ENCODE measurements around the gene AMBP. TPM values are rescaled to one million over a fixed set of nuclear protein-coding genes. Genes with fewer than 3 reads are reported as not detected.
A peak's percentile ranks its signal among the peaks of the same experiment; 100 is the strongest.

The AMBP gene
- total and polyA plus RNA-seq, 2 of the 13 experiments (the other 11 are each of a cell fraction or from before 2014, with no cell fraction given) = 1,510 to 2,580 TPM

DNA sequence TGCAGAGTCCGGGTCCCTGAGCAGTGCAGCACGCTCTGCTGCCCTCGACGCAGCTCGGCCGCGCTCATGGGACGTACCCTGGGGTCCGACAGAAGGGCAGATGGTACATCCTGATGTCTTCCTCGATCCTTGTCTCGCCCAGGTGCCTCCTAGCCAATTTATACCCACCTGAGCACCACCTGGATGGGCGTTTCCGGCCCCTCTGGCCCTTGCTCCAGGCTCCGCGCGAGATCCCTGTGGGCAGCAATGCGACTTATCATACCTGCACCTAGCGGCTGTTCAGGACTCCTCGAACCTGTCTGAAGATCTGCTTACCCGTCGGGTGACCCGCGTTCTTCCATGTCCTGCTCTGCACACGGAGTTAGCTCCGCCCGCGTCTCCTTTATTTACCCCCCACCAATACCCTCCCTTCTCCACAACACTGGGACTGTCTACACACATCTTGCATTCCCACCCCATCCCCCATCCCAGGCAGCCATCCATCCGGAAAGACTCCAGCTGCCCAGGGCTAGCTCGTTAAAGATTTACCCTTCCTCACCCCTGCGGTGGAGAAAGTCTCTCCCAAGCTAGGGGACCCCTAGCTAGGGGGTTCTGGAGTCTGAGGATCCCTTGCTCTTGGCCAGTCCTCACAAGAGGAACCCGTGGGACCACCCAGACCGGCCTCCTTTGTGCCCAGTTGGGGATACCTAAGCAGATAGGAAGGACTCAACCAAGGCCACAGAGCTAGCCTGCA, 21.0 kb upstream of the AMBP start, which contains the start of gene KIF12 (continued):
- TF ChIP-seq ZNF264 (CRISPR knock-in tag; IDR thresholded peaks at IDR 0.05) = no peak
- TF ChIP-seq SMARCC2 (IDR thresholded peaks at IDR 0.05) = no peak
- TF ChIP-seq, protein P1, sequence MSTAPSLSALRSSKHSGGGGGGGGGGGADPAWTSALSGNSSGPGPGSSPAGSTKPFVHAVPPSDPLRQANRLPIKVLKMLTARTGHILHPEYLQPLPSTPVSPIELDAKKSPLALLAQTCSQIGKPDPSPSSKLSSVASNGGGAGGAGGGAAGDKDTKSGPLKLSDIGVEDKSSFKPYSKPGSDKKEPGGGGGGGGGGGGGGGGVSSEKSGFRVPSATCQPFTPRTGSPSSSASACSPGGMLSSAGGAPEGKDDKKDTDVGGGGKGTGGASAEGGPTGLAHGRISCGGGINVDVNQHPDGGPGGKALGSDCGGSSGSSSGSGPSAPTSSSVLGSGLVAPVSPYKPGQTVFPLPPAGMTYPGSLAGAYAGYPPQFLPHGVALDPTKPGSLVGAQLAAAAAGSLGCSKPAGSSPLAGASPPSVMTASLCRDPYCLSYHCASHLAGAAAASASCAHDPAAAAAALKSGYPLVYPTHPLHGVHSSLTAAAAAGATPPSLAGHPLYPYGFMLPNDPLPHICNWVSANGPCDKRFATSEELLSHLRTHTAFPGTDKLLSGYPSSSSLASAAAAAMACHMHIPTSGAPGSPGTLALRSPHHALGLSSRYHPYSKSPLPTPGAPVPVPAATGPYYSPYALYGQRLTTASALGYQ (CRISPR knock-in tag; IDR thresholded peaks at IDR 0.05) = no peak
- TF ChIP-seq ZNF816 (CRISPR knock-in tag; IDR thresholded peaks at IDR 0.05; ENCODE audit: borderline replicate concordance) = no peak
- TF ChIP-seq SETDB1 (CRISPR knock-in tag; IDR thresholded peaks at IDR 0.05; ENCODE audit: borderline replicate concordance) = no peak
- TF ChIP-seq ZNF326 (CRISPR knock-in tag; IDR thresholded peaks at IDR 0.05; ENCODE audit: borderline replicate concordance) = no peak
- TF ChIP-seq, protein P2, sequence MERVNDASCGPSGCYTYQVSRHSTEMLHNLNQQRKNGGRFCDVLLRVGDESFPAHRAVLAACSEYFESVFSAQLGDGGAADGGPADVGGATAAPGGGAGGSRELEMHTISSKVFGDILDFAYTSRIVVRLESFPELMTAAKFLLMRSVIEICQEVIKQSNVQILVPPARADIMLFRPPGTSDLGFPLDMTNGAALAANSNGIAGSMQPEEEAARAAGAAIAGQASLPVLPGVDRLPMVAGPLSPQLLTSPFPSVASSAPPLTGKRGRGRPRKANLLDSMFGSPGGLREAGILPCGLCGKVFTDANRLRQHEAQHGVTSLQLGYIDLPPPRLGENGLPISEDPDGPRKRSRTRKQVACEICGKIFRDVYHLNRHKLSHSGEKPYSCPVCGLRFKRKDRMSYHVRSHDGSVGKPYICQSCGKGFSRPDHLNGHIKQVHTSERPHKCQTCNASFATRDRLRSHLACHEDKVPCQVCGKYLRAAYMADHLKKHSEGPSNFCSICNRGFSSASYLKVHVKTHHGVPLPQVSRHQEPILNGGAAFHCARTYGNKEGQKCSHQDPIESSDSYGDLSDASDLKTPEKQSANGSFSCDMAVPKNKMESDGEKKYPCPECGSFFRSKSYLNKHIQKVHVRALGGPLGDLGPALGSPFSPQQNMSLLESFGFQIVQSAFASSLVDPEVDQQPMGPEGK (CRISPR knock-in tag; IDR thresholded peaks at IDR 0.05) = peak; percentile 91
- TF ChIP-seq, protein P3, sequence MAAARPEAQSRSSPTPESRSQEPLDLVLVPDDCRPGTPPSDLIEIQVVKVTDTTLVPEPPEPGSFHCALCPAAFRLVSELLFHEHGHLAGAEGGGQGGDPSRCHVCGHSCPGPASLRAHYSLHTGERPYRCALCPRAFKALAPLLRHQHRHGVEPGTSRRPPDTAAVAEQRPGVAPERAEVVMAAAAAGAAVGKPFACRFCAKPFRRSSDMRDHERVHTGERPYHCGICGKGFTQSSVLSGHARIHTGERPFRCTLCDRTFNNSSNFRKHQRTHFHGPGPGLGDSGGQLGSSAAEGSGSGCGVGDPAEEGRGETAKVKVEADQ (CRISPR knock-in tag; IDR thresholded peaks at IDR 0.05; ENCODE audit: borderline replicate concordance) = no peak
- no peak for TF ChIP-seq ZSCAN20 (CRISPR knock-in tag; IDR thresholded peaks at IDR 0.05; ENCODE audit: borderline replicate concordance)
- TF ChIP-seq HDAC1 (CRISPR knock-in tag; IDR thresholded peaks at IDR 0.05) = peak; percentile 22; the same call in 1 of the 2 replicates
- TF ChIP-seq, protein P4, sequence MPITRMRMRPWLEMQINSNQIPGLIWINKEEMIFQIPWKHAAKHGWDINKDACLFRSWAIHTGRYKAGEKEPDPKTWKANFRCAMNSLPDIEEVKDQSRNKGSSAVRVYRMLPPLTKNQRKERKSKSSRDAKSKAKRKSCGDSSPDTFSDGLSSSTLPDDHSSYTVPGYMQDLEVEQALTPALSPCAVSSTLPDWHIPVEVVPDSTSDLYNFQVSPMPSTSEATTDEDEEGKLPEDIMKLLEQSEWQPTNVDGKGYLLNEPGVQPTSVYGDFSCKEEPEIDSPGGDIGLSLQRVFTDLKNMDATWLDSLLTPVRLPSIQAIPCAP (CRISPR knock-in tag; IDR thresholded peaks at IDR 0.05; ENCODE audit: low read depth) = no peak
- TF ChIP-seq ASH2L (IDR thresholded peaks at IDR 0.05; ENCODE audit: insufficient read length, low read depth, low read length) = peak; percentile 33
- TF ChIP-seq KDM3A (CRISPR knock-in tag; IDR thresholded peaks at IDR 0.05; ENCODE audit: low read depth) = no peak
- 0 out of 2 replicates have a peak, but pooled peaks have one; percentile 46 for TF ChIP-seq ZNF550 (CRISPR knock-in tag; IDR thresholded peaks at IDR 0.05; ENCODE audit: borderline replicate concordance)
- no peak for TF ChIP-seq ATF1 (CRISPR knock-in tag; IDR thresholded peaks at IDR 0.05)
- TF ChIP-seq HIVEP1 (CRISPR knock-in tag; IDR thresholded peaks at IDR 0.05) = peak; percentile 52; the same call in 1 of the 2 replicates
- no peak for TF ChIP-seq ZNF10 (CRISPR knock-in tag; IDR thresholded peaks at IDR 0.05; ENCODE audit: borderline replicate concordance, low read depth)
- TF ChIP-seq, protein P5, sequence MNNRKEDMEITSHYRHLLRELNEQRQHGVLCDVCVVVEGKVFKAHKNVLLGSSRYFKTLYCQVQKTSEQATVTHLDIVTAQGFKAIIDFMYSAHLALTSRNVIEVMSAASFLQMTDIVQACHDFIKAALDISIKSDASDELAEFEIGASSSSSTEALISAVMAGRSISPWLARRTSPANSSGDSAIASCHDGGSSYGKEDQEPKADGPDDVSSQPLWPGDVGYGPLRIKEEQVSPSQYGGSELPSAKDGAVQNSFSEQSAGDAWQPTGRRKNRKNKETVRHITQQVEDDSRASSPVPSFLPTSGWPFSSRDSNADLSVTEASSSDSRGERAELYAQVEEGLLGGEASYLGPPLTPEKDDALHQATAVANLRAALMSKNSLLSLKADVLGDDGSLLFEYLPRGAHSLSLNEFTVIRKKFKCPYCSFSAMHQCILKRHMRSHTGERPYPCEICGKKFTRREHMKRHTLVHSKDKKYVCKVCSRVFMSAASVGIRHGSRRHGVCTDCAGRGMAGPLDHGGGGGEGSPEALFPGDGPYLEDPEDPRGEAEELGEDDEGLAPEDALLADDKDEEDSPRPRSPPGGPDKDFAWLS (CRISPR knock-in tag; IDR thresholded peaks at IDR 0.05; ENCODE audit: borderline replicate concordance) = no peak
- peak; percentile 52 for TF ChIP-seq ELF3 (CRISPR knock-in tag; IDR thresholded peaks at IDR 0.05)
- no peak for TF ChIP-seq EEA1 (CRISPR knock-in tag; IDR thresholded peaks at IDR 0.05; ENCODE audit: borderline replicate concordance)
- no peak for TF ChIP-seq AKAP8 (CRISPR knock-in tag; IDR thresholded peaks at IDR 0.05)
